Hematopoietic multipotent progenitor cell treated with erythropoietin and hydrocortisone succinate and interleukin-3 and kit ligand, for 4 days (in vitro differentiated cells): ENCODE data around the gene ITGA1.
"Not testable (repeated sequence)": the region's sequence is repeated elsewhere in the genome, so short reads cannot be mapped to it uniquely, and the experiment has no call there.

Experiments
- DNase-seq: peaks from one replicate; pipeline ENCODE4 v3.0.0-alpha.2; 2015

ITGA1 gene

DNA sequence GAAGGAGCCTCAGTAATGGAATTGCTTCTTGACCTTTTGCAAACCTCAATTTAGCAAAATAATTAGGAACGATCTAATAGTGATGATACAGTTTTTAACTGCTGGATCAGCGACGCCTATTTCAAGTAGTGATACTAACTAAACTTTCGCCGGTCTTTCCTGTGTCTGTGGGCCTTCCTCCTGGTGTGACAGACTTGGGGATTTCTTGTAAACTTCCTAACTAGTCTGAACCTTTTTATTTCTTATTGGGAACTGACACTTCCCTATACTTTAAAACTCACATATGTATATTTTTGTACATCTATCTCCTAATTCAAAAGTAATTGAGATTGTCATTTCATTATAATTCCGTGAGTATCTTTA, 15.2 kb downstream of the ITGA1 start:
- DNase-seq, result no peak

DNA sequence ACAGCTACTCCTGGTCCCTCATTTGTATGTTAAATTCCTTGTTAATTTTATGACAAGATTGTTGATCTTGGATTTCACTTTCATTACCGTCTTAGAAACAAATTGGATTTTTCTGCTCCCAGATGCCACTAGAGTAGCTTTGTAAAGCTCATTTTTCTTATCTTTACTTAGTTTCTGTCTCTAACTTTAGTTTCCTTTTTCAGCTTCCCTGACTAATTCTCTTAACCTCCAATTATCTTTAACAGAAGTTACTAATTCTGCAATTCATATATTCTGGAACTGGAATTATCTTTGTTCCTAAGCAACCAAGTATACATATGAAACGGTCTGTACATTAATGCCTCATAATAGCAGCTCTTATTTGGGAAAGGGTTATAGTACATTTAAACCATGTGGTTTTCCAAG, 16.7 kb downstream of the ITGA1 start:
- peak; percentile 21 for DNase-seq

- DNase-seq, result no peak
Observed at GRCh38 chr5:52804981-52805380, 17.3 kb downstream of the ITGA1 start.

- DNase-seq, result peak; percentile 28
Observed at GRCh38 chr5:52805615-52806014, 17.9 kb downstream of the ITGA1 start.

DNA sequence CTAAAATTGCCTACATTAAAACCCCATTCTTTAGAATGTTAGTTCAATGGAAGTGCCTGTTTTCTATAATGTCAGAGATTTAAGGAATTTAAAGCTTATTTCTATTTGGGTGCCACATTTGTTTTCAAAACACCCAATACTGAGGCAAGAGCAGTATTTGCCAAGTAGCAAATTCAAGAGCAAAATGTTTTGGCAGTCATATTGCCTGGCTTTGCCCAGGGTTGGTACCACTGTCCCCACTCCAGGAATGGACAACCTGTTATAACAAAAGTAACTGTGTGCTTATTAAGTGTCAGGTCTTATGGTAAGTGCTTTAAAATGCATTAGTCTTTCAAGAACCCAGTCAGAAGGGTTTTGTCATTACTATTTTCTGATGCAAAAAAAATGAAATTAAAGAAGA, 19.3 kb downstream of the ITGA1 start:
- no peak for DNase-seq

GRCh38 chr5:52807723-52808122, 20.0 kb downstream of the ITGA1 start:
- no peak for DNase-seq

DNA sequence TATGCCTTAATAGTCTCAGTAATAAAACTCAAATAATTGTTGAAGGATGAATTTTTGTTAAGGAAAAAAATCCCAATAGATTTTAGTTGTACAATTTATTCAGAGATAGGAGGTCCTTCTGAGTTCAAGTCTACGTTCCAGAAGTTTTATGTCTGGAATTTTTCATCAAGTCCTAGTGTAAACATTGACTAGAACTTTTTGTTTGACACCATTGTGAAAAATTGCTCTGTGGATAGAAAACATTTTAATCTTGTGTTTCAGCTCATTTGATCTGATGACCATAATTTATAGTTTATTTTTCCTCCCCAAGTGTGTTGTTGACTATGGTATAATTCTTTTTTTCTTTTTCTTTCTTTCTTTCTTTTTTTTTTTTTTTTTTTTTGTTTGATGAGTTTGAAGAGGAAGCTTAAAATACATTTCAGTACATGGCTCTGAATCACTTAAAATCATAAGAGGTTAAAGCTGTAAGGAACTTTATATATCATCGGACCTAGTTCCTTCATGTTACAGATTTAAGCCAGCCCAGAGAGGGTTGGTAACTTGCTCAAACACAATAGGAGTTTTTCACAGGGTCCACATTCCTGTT, 20.7 kb downstream of the ITGA1 start:
- no peak for DNase-seq

DNA sequence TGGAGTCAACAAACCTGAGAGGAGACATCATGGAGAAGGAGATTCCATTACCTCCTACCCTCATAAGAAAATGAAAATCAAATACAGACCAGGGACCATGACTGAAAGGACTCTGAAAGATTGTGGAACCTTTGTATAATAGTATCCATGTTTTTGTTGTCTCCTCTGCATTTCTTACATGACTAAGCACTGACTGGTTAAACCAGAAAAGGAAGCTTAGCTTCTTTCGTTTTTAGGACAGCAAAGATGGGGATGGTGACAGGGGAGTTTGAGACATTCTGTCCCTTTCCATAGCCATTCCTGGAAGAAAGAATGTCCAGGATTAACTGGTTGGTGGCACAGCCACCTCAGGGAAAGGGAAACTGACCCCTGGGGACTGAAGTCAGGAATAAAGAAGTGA, 22.2 kb downstream of the ITGA1 start:
- DNase-seq, result peak; percentile 20

DNA sequence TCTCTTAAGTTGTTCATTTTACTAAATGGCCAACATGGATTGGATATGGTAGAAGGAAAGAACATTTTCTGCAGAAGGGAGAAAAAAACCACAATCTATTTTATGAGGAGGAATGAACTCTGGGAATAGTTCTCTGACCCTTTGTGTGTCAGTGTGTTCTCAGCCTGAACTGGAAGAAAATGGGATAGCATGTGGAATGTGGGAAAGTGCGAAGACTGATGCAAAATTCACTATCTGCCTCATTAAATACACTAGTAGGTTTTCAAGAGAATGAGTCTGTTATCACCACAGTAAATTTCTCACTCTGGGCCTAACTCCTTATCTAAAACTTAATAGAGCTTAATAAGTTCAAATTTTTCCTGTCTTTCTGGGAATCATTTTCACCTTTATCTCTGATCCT, 22.7 kb downstream of the ITGA1 start:
- DNase-seq, result no peak

- peak; percentile 67 for DNase-seq
Observed at GRCh38 chr5:52811067-52811749, 23.5 kb downstream of the ITGA1 start.

GRCh38 chr5:52814352-52815148, 26.8 kb downstream of the ITGA1 start:
- no peak for DNase-seq

- no peak for DNase-seq
Observed at GRCh38 chr5:52817818-52818217, 30.1 kb downstream of the ITGA1 start.

DNA sequence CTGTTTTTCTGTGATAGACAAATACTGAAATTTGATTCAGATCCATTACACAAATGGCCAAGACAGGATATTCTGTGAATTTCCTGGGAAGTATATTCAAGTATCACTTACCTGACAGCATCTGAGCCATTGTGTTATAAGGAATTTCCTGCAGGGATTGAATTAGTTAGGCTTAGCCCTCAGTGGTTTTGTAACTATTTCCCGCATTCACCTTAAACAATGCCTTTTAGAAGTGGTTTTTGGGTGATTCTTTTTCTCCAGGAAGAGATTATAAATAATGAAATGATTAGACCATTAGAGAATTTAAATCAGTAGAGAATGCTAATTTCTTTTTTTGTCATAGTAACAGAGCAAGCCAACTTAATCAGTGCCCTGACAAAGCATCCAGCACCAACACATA, 30.6 kb downstream of the ITGA1 start:
- DNase-seq, result no peak

GRCh38 chr5:52818807-52819206, 31.1 kb downstream of the ITGA1 start:
- not testable (repeated sequence) for DNase-seq

GRCh38 chr5:52821901-52822300, 34.2 kb downstream of the ITGA1 start:
- no peak for DNase-seq

GRCh38 chr5:52822437-52822836, 34.7 kb downstream of the ITGA1 start:
- no peak for DNase-seq

DNA sequence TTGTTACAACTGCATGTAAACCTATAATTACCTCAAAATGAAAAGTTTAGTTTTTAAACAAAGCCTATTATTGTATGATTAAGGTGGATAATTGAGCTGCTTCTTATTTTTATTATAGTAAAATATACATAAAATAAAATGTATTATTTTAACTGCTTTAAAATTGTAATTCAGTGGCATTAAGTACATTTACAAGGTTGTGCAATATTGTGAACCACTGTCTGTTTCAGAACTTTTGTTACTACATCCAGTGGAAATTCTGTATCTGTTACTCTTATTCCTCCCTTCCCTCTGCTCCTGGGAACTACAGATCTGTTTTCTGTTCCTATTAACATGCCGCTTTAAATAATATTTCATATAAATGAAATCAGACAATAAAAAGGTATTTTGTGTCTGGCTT, 37.1 kb downstream of the ITGA1 start:
- DNase-seq, result no peak

GRCh38 chr5:52825826-52826225, 38.1 kb downstream of the ITGA1 start:
- peak; percentile 78 for DNase-seq

DNA sequence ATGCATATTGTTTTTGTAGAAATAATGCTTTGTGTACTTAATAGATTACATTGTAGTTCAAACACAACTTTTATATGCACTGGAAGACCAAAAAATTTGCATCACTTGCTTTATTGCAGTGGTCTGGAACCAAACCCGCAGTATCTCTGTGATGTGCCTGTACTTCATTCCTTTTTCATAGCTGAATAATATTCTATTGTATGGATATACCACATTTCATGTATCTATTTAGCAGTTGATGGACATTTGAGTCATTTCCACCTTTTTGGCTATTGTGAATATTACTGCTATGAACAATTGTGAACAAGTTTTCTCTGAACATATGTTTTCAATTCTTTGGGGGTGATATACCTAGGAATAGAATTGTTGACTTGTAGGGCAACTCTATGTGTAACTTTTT, 40.1 kb downstream of the ITGA1 start:
- no peak for DNase-seq

GRCh38 chr5:52829664-52830063, 41.9 kb downstream of the ITGA1 start:
- no peak for DNase-seq

GRCh38 chr5:52830650-52831049, 42.9 kb downstream of the ITGA1 start:
- DNase-seq, result no peak

DNA sequence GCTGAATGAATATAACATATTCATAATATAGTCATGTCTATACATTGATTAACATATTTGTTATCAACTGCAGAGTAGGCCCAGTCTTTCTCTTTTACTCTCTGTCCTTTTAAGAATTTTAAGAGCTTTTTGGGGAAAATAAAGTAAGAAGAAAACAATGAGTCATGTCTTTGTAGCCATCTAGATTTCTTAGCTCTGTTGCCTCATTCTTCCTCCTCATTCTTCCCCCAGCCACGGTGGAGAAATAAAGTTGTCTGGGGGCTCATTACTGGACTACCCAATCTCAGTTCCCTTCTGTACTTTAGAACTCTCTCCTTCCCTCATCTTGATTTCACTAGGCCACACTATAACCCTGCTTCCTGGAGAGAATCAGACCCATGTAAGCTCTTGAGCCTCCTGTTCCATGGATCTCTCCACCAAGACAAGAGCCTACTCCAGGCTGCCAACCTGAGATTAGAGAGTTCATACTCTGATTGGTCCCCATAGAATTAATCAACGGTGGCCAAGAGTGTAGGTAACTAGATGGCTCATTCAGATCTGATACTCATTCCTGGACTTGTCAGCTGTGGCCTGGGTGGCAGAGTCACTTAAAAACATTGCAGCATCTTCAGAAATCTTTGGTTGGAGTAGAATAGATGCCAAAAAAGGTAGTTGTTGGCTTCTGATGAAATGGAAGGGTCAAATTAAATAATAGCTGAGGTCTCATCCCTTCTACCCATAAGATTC, 44.2 kb downstream of the ITGA1 start:
- DNase-seq, result no peak

DNA sequence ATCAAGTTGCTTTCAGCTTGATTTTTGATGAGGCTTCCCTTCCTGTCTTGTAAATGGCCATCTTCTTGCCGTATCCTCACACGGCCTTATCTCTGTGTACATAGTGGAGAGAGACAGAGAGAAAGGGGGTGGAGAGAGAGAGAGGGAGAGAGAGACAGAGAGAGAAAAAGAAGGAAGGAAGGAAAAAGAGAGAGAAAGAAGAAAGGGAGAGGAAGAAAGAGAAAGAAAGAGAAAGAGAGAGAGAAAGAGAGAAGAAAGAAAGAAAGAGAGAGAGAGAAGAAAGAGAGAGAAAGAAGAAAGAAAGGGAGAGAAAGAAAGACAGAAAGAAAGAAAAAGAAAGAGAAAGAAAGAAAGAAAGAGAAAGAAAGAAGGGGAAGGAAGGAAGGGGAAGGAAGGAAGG, 46.6 kb downstream of the ITGA1 start:
- no peak for DNase-seq

GRCh38 chr5:52837068-52837467, 49.4 kb downstream of the ITGA1 start:
- DNase-seq, result no peak
